Activated naive CD4-positive, alpha-beta T cell treated with Interleukin-2 at 50 U/mL for 16 hours (primary cell): ENCODE data around the gene CHRD.
"Not testable (repeated sequence)": the region's sequence is repeated elsewhere in the genome, so short reads cannot be mapped to it uniquely, and the experiment has no call there.

ENCODE experiments used
- DNase-seq: peaks from one replicate; pipeline ENCODE4 v3.0.0-alpha.2; 2020

The CHRD gene

GRCh38 chr3:184428561-184429175, 48.8 kb downstream of the CHRD start:
- no peak for DNase-seq

- no peak for DNase-seq
Measured at GRCh38 chr3:184429786-184430185, 49.9 kb downstream of the CHRD start.

- DNase-seq: no peak
Measured at GRCh38 chr3:184430940-184431339, 51.1 kb downstream of the CHRD start.

- not testable (repeated sequence) for DNase-seq
Measured at GRCh38 chr3:184433178-184433577, 53.3 kb downstream of the CHRD start.

- no peak for DNase-seq
Measured at GRCh38 chr3:184439096-184439495, 59.2 kb downstream of the CHRD start.
